Thoracic aorta (tissue), 2 donors: ENCODE measurements around the gene THAP10. TPM values are rescaled to one million over a fixed set of nuclear protein-coding genes. Genes with fewer than 3 reads are reported as not detected.

ENCODE experiments used
- ATAC-seq: fragments of 150-250 bp; one replicate; pipeline ENCODE4 v1.8.0; 2017; ENCODE audit warnings: low read depth; ENCODE audit not compliant: insufficient number of reproducible peaks, low FRiP score
- DNase-seq: peaks from one replicate; pipeline ENCODE4 v3.0.0-alpha.2; 2020; ENCODE audit warnings: low spot score
- H3K27ac ChIP-seq, 2 donors: fragments of 200-600 bp; sonication (generic); 1 replicate in 1 of 2; 2 replicates in 1 of 2; pipeline ENCODE4 v1.5.1; 2016; ENCODE audit warnings: mild to moderate bottlenecking in 2 of 2, moderate library complexity in 2 of 2
- H3K27me3 ChIP-seq: fragments of 200-600 bp; sonication (generic); replicated peaks from 2 replicates; pipeline ENCODE4 v1.6.0; 2016; ENCODE audit warnings: mild to moderate bottlenecking; ENCODE audit not compliant: insufficient read depth
- H3K36me3 ChIP-seq: fragments of 200-600 bp; sonication (generic); one replicate; pipeline ENCODE4 v1.5.1; 2016
- H3K4me1 ChIP-seq, 2 donors: fragments of 200-600 bp; sonication (generic); 1 replicate in 1 of 2; 2 replicates in 1 of 2; pipeline versions ENCODE4 v1.5.1 to v1.6.0; 2016; ENCODE audit warnings: low read depth in 2 of 2, mild to moderate bottlenecking in 1 of 2; ENCODE audit not compliant: control insufficient read depth in 1 of 2
- H3K4me3 ChIP-seq: fragments of 200-600 bp; sonication (generic); 2 replicates; pipeline ENCODE4 v1.5.1; 2016; ENCODE audit warnings: mild to moderate bottlenecking
- H3K9me3 ChIP-seq: fragments of 200-600 bp; sonication (generic); 2 replicates; pipeline ENCODE4 v1.5.1; 2016
- CTCF ChIP-seq: fragments of 200-600 bp; sonication (generic); IDR thresholded peaks from one replicate; pipeline ENCODE4 v1.5.1; 2019; ENCODE audit warnings: antibody characterized with exemption
- total RNA-seq, 2 donors: library from RNA; depleted of rRNA; stranded (reverse); fragments of >200 nt; gene quantifications; one replicate each; pipeline versions ENCODE4 v1.1.0 to v1.2.3, GENCODE V29; 2016

THAP10 gene
- total RNA-seq, 2 donors from 2014 or later = 0.81 to 1.4 TPM

DNA sequence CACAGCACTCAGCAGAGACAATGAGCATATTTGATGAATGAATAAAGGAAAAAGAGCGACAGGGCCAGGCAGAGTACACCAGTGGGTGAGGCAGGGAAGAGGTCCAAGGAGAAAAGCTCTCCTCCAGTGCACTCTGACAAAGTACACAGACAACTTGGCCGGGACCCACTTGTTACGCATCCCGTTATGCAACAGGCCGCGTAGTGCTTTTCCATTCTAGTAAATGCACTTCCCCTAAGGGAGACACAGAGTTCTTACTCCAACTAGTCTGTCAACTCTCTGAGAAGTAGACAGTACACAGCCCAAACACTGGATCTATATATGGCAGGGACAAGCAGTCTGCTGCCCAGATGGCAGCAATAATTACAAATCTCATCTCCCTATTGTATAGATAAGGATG, 56.8 kb downstream of the THAP10 start:
- Histone ChIP-seq H3K27me3 (no peaks in the 10 kb centered on the region), H3K36me3 (peaks cover 13% of the 10 kb centered on the region), H3K9me3 (no peaks in the 10 kb centered on the region), H3K27ac (peak overlapping the region; percentile 75 to 82), H3K4me1 (peaks cover 11 to 40% of the 10 kb centered on the region in 2 donors), H3K4me3 (no peak overlapping the region)
- ATAC-seq (peak; percentile 34), DNase-seq (peak; percentile 53)
- TF ChIP-seq CTCF = no peak

GRCh38 chr15:70834999-70835398, 57.2 kb downstream of the THAP10 start:
- Histone ChIP-seq H3K27me3 (no peaks in the 10 kb centered on the region), H3K4me3 (no peak overlapping the region), H3K9me3 (no peaks in the 10 kb centered on the region), H3K4me1 (peaks cover 11 to 40% of the 10 kb centered on the region in 2 donors), H3K27ac (peak overlapping the region; percentile 75 to 82), H3K36me3 (peaks cover 13% of the 10 kb centered on the region)
- no peak for TF ChIP-seq CTCF
- no peak for ATAC-seq
- no peak for DNase-seq

DNA sequence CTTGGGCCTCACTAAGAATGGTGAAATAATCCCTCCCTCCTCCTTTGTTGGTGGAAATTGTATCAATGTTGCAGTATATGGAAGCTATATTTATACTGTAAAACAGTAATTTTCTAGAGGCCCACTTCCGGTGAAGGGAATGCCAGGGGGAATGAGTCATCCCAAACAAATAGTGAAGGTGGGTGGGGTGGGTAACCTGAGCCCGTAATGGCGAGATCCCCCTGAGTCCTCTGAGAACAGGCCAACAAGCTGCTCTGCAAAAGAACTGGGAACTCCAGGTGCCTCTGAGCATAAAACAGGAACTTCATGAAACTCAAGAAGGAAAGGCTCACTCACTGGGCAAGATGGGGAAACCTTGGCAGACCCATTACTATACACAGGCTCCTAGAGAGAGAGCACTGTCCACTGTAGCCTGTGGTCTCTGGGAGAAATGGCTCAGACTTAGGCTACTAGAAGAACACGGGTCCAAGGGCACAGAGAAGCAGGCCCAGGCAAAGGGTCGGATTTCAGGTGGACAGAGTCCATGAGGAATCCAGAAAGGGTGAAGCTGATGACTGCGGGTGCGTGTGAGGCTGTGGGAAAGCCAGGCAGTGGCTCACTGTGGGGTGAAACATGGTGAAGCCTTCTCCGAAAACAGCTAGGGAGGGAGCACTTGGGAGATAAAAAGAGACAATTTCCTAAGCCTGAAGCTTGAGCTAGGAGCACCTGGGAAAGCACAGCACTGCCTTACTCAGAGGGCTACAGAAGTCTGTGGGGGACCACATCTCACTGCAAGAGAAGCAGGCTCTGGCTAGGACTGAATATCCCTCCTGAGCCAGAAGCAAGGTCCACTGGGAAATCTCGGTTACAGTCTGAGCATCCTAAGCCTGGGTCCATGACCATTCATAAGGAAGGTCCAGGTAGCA, 58.1 kb downstream of the THAP10 start:
- Histone ChIP-seq H3K27me3 (no peaks in the 10 kb centered on the region), H3K4me3 (no peak overlapping the region), H3K27ac (peak overlapping the region; percentile 75 to 82), H3K9me3 (no peaks in the 10 kb centered on the region), H3K4me1 (peaks cover 11 to 40% of the 10 kb centered on the region in 2 donors), H3K36me3 (peaks cover 13% of the 10 kb centered on the region)
- DNase-seq (no peak), ATAC-seq (no peak)
- TF ChIP-seq CTCF = no peak

- Histone ChIP-seq H3K27me3 (no peaks in the 10 kb centered on the region), H3K4me3 (no peak overlapping the region), H3K27ac (peak overlapping the region; percentile 75 to 82), H3K4me1 (peaks cover 11 to 40% of the 10 kb centered on the region in 2 donors), H3K9me3 (no peaks in the 10 kb centered on the region), H3K36me3 (peaks cover 13% of the 10 kb centered on the region)
- no peak for DNase-seq
- TF ChIP-seq CTCF = no peak
- ATAC-seq = no peak
Observed at GRCh38 chr15:70833422-70833821, 58.8 kb downstream of the THAP10 start.

DNA sequence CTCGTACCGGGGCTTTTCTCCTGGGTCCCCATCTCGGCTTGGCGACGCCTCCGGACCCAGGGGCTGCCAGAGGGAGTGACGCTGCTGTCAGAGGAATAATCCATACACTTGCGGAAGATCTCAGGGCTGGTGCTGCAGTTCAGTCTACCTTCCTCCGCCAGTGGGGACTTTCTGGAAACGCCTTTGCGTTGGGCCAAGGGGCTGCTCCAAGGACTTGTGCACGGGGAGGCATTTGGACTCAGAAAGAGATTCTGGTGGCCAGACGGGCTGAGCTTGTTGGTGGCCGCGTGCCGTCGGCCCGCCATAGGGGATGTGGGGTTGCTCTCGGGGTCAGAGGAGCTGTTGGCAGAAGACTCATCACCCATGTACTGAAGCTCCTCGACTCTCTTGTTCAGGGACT, 60.1 kb downstream of the THAP10 start:
- DNase-seq (no peak), ATAC-seq (no peak)
- no peak for TF ChIP-seq CTCF
- H3K9me3 ChIP-seq = no peaks in the 10 kb centered on the region
- H3K36me3 ChIP-seq = peaks cover 13% of the 10 kb centered on the region
- H3K4me3 ChIP-seq = no peak overlapping the region
- H3K4me1 ChIP-seq = peaks cover 11 to 40% of the 10 kb centered on the region in 2 donors
- no peaks in the 10 kb centered on the region for H3K27me3 ChIP-seq
- no peak overlapping the region for H3K27ac ChIP-seq

Other genes with a start within 250 kb of the THAP10 start
- 100 to 1,000 TPM; 107 to 118 TPM for gene UACA, start 128.9 kb downstream of the THAP10 start, total RNA-seq
- gene LARP6, start 38.3 kb downstream of the THAP10 start, total RNA-seq = 10 to 100 TPM; 43.3 to 92.6 TPM
- 1 to 10 TPM; 8.9 to 9.4 TPM for gene LRRC49, start 393 bp upstream of the THAP10 start, total RNA-seq
- gene THSD4, start 223.0 kb upstream of the THAP10 start, total RNA-seq = 100 to 1,000 TPM in 1 of 2 donors, 10 to 100 TPM in 1; 71.2 to 150 TPM